HG02943 (cell line): ENCODE measurements around the gene FCHO2.
"Not testable (repeated sequence)": the region's sequence is repeated elsewhere in the genome, so short reads cannot be mapped to it uniquely, and the experiment has no call there.

Experiments
- ATAC-seq: cut with Tn5 transposase; IDR thresholded peaks from one replicate; pipeline ENCODE4 v1.9.1; 2021; ENCODE audit warnings: mild to moderate bottlenecking, low read depth, moderate library complexity; ENCODE audit not compliant: unreplicated experiment

FCHO2 gene, protein sequence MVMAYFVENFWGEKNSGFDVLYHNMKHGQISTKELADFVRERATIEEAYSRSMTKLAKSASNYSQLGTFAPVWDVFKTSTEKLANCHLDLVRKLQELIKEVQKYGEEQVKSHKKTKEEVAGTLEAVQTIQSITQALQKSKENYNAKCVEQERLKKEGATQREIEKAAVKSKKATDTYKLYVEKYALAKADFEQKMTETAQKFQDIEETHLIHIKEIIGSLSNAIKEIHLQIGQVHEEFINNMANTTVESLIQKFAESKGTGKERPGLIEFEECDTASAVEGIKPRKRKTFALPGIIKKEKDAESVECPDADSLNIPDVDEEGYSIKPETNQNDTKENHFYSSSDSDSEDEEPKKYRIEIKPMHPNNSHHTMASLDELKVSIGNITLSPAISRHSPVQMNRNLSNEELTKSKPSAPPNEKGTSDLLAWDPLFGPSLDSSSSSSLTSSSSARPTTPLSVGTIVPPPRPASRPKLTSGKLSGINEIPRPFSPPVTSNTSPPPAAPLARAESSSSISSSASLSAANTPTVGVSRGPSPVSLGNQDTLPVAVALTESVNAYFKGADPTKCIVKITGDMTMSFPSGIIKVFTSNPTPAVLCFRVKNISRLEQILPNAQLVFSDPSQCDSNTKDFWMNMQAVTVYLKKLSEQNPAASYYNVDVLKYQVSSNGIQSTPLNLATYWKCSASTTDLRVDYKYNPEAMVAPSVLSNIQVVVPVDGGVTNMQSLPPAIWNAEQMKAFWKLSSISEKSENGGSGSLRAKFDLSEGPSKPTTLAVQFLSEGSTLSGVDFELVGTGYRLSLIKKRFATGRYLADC

DNA sequence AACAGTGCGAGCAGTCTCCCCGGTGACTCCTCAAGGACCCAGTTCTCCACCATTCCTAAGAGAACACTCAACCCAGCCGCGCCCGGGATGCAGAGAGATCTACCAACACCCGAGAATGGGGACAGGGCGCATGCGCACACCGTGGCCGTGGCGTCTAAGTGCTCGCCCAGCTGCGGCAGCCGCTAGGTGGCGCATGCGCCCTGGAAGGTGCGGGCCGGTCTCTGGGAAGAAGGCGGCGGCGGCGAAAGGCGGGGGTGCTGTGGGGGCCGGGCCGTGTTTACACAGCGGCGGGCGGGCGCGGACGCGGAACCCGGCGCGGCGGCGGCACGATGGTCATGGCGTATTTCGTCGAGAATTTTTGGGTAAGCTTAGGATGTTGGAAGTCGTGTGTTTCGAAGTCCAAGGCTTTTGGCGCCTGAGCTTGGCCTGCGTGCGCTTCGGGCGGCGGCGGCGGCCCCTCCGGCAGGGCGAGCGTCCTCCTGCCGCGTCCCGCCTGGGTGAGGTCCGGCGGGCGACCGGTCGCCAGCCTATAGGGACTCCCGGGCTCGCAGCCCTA, at the start of gene FCHO2:
Gene FCHO2 (plus strand): TSS at position 274 of the 556 bp plus-strand sequence. CDS start 56 bp downstream, at position 330.
- peak; percentile 93 for ATAC-seq

DNA sequence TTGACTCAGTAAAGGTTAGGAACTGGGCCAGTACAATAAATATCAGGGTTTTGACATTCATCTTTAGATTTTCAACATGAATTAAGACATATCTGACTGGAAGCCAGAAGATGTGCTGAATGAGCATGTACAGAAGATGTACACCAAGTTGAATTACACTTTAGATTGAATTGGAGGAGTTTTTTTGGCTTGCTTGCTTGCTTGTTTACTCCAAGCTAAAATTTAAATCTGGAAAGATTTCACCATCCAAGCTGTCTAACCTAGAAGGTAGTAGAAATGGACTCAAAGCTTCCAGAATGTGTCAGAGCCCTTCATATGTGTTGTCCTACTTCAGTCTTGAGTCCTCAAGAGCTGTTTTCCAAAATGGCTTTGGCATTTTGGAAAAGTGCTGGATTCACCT, 49.0 kb upstream of the FCHO2 start:
- ATAC-seq, result no peak

DNA sequence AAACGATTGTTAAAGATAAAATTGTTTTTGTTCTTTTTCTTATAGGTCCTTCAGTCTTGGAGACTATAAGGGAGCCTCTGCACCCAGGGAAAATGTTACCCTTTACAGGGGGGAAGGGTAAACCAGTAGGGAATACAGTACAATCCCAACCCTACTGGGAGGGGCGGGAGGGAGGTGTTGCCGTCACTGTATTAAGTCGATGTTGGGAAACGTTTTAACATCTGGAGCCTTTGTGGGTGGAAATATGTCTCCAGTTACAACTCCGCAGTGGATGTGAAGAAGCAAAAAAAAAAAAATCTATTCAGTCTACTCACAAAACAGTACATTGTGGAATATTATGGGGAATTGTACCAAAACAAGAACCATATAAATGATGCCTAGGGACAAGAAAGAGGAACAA, 47.2 kb upstream of the FCHO2 start:
- ATAC-seq, result no peak

DNA sequence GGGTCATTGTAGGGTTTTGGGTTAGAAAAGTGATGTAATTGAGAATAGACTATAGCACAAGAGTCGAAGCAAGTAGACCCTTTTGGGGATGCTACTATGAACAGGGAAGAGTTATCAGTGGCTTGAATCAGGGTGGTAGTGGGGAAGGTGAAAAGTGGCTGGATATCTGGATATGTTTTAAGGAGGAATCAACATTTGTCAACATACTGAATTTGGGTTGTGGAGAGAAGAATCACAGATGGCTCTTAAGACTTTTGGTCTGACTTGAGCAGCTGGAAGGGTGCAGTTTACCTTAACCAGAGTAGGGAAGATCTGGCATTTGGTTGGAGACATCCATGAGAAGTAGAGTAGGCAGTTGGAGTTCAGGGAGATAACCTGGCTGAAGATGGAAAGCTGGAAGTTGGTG, 38.5 kb upstream of the FCHO2 start:
- no peak for ATAC-seq

DNA sequence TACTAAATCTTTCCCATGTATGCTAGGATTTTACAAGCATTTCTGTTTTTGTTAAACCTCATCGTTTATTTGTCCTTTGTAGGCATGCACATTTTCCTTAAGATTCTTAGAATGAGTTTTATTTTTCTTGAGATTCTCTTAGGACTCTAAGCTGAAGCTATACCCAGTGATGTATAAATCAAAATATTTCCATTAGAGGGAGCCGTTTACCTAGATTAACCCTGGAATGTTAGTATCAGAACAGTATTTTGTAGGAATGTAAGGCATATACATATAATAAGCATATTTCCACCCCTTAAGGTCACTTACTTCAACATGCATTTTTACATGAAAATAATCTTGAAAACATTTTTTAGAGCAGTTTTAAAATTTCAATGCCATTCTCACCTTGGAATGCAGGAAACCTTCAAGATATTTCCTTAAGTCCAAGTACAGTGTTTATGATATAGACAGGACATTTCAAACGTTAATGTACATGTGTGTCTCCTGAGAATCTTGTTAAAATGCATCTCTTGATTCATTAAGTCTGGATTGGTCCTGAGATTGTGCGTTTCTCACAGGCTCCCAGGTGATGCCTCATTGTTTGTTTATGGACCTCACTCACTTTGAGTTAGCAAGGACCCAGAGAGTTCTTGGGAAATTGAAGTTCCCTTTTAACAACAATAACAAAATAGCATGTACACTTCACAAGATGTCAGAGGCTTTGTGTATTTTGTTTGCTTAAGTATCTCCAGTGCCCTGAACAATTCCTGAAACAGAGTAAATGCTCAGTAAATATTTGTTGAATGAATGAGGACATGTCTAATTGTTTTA, 34.9 kb upstream of the FCHO2 start:
- ATAC-seq, result no peak

DNA sequence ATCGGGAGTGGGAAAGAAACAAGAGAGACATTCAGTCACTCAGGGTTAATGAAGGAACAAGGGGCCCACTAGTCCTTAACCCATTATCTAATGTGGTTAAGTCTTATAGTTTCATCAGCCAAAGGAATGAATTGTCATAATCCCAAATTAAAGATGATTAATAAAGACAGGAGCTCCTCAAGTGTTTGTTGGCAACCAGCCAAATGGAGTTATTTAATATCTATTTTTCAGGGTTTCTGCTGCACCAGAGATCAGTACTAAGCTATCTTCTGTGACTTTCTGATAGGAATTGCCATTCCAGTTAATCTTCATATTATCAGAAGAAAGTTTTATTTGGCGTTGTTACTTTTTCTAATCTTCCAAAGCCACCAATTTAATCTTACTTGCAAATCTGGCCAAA, 34.0 kb upstream of the FCHO2 start:
- ATAC-seq, result no peak

DNA sequence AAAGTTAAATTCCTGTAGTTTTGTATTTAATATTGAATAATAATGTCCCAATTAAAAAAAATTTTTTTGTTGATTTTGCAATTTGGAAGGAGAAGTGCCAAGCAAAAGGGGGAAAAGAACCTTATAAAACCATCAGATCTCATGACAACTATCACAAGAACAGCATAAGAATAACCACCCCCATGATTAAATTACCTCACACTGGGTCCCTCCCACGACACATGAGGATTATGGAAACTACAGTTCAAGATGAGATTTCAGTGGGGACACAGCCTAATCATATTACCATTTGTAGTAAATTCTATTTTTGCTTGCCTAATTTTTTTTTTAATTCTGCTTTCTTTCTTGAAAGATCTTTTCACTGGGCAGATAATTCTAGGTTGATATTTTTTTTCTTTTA, 33.4 kb upstream of the FCHO2 start:
- no peak for ATAC-seq

DNA sequence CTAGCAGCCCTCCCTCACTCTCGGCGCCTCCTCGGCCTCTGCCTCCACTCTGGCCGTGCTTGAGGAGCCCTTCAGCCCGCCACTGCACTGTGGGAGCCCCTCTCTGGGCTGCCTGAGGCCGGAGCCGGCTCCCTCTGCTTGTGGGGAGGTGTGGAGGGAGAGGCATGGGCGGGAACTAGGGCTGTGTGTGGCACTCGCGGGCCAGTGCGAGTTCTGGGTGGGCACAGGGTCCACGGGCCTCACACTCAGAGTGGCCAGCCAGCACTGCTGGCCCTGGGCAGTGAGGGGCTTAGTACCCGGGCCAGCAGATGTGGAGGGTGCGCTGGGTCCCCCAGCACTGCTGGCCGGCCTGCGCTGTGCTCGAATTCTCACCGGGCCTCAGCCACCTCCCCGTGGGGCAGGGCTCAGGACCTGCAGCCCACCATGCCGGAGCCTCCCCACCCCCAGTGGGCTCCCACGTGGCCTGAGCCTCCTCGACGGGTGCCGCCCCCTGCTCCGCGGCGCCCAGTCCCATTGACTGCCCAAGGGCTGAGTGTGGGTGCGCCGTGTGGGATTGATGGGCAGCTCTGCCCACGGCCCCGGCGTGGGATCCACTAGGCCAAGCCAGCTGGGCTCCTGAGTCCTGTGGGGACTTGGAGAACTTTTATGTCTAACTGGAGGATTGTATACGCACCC, 30.4 kb upstream of the FCHO2 start:
- no peak for ATAC-seq

DNA sequence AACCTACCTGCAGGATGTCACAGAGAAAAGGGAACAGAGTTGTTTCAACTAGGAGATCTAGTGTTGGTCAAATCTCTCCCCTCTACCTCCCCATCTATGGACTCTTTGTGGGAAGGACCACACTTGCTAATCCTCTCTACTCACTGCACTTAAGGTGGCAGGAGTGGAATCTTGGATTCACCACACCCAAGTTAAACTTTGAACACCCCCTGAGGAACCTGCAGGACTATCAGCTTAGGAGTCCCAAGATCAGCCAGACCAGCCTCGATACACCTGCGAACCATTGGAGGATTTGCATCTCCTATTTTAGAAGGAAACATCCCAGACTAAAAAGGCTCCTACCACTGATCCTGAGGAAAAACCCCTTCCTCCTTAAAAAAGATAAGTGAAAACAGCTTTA, 23.2 kb upstream of the FCHO2 start:
- not testable (repeated sequence) for ATAC-seq

DNA sequence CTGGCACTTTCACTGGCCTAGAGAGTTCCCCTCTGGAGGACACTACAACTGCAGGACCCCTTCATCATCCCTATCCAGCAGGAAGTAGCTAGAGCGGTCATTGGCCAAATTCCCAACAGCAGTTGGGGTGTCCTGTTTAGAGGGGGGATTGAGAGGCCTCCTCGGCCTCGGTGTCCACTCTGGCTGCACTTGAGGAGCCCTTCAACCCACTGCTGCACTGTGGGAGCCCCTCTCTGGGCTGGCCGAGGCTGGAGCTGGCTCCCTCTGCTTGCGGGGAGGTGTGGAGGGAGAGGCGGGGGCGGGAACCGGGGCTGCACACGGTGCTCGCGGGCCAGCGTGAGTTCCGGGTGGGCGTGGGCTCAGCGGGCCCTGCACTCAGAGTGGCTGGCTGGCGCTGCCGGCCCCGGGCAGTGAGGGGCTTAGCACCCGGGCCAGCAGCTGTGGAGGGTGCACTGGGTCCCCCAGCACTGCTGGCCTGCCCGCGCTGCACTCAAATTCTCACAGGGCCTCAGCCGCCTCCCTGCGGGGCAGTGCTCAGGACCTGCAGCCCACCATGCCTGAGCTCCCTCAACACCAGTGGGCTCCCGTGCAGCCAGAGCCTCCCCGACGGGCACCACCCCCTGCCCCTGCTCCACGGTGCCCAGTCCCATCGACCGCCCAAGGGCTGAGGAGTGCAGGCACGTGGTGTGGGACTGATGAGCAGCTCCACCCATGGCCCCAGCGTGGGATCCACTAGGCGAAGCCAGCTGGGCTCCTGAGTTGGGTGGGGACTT, 20.7 kb upstream of the FCHO2 start:
- not testable (repeated sequence) for ATAC-seq

DNA sequence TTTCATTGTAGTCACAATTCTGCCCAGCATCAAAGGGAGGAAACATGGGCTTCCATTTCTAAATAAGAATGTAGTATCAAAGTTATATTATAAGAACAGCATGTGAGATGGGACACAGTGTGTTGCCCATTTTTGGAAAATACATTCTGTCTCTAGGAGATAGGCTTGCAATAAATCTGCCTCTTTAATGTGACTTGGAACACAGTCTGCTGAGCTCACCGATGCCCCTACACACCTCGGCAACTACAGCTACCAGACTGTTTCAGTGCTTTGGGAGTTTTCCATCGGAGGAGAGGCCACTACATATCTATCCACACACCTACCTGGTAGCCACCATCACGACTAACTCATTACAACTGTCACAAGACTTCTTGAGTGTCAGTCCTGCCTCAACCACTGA, 18.9 kb upstream of the FCHO2 start:
- no peak for ATAC-seq

DNA sequence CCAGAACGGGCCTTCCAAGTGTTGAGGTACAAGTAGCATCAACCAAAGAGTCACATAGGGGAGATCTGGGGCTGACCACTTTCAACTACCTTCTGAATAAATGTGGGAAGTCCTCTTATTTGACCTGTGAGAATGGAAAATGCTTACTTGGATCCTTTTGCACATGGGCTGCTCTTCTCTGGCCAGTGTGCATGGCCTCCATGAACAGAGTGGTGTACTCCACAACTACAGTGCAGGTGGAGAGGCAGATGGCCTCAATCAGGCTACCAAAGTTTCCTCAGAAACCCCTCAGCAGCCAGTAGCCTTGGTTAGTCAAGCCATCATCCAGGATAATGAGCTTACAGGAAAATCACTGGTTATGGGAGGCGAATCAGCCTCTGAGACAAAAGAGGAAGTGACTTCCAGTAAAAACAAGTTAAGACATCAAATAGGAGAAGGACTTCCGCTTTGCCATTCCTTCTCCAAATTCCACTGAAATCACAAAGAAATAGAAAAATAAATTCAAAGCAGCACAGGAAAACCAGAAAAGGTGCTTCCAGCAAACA, 18.3 kb upstream of the FCHO2 start:
- no peak for ATAC-seq

DNA sequence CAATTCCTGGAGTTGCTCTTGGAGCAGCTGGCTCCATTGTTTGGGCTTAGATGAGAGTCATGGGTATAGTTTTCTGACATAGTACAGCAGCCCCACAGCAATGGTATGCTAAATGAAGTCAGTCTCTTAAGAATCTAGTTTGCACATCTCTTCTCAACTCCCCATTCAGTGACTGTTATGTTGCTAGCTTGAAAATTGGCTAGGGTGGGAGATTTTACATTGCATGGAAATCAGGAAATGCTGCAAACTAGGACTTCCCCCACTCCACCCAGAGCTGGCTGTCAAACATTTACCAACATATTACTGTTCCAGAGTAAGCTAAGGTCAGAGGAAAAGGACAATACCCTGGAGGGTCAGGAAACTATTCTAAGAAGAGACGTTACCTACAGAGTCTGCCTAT, 17.6 kb upstream of the FCHO2 start:
- no peak for ATAC-seq

DNA sequence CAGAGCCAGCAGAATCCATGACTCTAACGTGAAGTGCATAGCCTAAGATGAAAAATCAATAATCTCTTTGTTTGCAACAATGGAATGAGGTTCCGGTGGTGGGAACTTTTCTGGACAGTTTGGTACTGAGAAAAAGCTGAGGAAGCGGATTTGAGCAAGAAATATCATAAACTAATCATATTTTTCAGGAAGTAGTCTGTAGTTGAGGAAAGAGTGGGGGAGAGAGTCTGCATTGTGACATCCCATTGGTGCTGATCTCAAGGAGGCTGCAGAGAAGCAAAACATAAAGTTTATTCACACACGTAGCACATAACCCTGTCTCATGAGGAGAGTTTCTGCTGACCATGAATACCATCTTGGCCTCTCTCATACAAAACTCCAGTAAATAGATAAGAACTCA, 15.8 kb upstream of the FCHO2 start:
- ATAC-seq, result no peak

DNA sequence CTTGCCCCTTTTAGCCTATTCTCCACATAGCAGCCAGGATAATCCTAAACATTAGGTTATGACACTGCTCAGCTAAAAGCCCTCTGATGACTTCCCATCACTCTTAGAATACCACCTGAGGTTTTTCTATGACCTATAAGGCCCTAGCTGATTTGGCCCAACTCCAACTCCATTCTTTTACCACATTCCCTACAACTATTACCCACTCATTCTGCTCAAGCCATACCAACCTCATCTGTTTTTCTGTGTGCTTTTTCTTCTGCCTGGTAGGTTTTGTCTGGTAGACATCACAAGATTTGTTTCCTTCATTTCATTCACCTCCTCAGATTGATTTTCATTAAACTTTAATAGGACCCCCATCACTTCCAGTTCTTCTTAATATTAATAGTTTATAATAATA, 12.5 kb upstream of the FCHO2 start:
- ATAC-seq, result no peak

DNA sequence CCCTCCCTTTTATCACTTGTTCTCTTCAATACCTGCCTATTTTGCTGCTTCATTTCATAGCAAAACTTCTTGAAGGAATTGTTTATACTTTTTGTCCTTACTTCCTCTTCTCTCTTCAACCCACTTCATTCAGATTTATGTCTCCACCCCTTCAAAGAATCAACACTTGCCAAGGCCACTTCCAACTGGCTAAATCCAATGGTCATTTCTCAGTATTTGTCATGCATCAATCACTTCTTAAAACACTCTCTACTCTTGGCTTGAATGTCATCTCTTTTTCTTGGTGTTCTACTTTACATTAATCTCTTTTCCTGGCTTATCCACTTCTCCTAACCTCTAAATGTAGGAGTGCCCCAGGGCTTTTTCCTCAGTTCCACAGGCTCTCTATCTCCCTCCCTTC, 8.3 kb upstream of the FCHO2 start:
- no peak for ATAC-seq

DNA sequence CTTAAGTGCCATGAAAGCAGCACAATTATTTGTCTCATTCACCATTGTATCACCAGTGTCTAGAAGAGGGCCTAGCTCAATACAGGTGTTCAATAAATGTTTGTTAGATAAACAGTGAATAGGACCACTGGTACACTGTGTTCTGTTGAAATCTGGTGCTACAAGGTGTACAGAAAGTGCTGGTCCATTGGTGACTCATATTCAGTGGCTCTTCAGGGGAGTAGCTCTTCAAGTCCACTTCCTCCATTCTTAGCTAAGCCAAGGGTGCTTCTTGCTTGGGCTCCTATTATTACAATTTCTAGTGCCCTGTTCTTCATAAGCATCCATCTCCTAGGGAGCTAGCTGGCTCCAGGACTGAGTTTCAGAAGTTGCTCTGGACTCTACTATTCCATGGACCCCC, 6.4 kb upstream of the FCHO2 start:
- no peak for ATAC-seq

DNA sequence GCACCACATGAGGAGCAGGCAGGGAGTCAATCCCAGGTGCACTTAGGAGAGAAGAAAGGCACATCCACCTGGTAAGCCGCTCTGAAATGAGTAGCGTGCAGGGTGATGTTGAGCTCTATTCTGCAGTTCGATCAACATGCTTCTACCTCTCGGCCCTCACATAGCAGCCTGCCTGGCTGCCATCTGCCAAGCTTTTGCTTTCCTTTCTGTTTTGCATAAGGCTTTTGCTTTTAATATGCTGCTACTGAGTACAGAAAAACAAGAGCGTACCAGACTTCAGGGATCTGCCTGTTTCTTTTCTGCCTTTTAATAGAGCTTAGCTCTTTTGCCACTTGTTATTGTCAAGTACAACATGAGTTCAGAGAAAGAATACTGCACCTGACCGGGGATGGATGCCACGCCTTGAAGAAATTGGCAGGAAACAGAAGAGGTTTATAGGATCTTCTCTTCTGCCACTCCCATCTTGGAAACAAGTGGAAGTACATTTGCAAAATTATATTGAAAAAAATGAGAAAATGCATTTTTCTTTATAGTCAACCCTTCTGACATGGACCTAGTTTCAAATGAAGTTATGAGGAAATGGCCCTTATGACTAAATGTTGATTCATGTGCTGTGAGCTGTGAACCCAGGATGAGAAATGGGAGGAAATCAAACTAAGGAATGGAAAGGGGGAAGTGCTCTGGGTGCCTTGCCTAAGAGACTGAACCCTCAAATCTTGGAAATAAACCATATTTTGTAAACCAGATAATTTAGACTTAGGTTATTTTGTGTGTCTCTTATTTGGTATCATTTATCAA, 4.0 kb upstream of the FCHO2 start:
- no peak for ATAC-seq
